ENCODE data around the gene CD52. TPM values are rescaled to one million over a fixed set of nuclear protein-coding genes. Genes with fewer than 3 reads are reported as not detected.
A peak's percentile ranks its signal among the peaks of the same experiment; 100 is the strongest.

CD52 gene
- total RNA-seq, 1 donor from 2014 or later, result not detected

GRCh38 chr1:26353976-26354820, 36.4 kb downstream of the CD52 start, which contains the start of gene CRYBG2:
CRYBG2 (minus strand) TSS chr1:26354130; CDS start chr1:26346657, 7,473 bp downstream.
- Histone ChIP-seq H3K9ac (ENCODE audit: low read depth in 1 of 3, low read length in 3 of 3) (no peak within 1 kb of the TSS), H3K27me3 (ENCODE audit: control insufficient read depth in 3 of 3, insufficient read depth in 3 of 3, low read length in 3 of 3) (peaks cover 21 to 39% (median 21%) of the 10 kb centered on the region in 3 donors), H3K4me3 (ENCODE audit: low read length in 3 of 3) (no peak within 1 kb of the TSS), H3K27ac (ENCODE audit: low read depth, low read length) (no peak within 1 kb of the TSS), H3K36me3 (ENCODE audit: control insufficient read depth in 3 of 3, insufficient read depth in 3 of 3, low read length in 3 of 3) (no peaks in the 10 kb centered on the region), H3K4me1 (ENCODE audit: control insufficient read depth in 3 of 3, insufficient read depth in 3 of 3, low read length in 3 of 3) (no peaks in the 10 kb centered on the region), H3K9me3 (ENCODE audit: control insufficient read depth in 3 of 3, low read length in 3 of 3) (no peaks in the 10 kb centered on the region)

- H3K36me3 ChIP-seq (ENCODE audit: control insufficient read depth in 3 of 3, insufficient read depth in 3 of 3, low read length in 3 of 3), result no peaks in the 10 kb centered on the region
- H3K4me1 ChIP-seq (ENCODE audit: control insufficient read depth in 3 of 3, insufficient read depth in 3 of 3, low read length in 3 of 3), result no peaks in the 10 kb centered on the region
- no peak overlapping the region for H3K9ac ChIP-seq (ENCODE audit: low read depth in 1 of 3, low read length in 3 of 3)
- no peak overlapping the region for H3K27ac ChIP-seq (ENCODE audit: low read depth, low read length)
- peaks cover 25 to 42% (median 29%) of the 10 kb centered on the region in 3 donors for H3K27me3 ChIP-seq (ENCODE audit: control insufficient read depth in 3 of 3, insufficient read depth in 3 of 3, low read length in 3 of 3)
- no peak overlapping the region for H3K4me3 ChIP-seq (ENCODE audit: low read length in 3 of 3)
- H3K9me3 ChIP-seq (ENCODE audit: control insufficient read depth in 3 of 3, low read length in 3 of 3), result no peaks in the 10 kb centered on the region
Observed at GRCh38 chr1:26354972-26355371, 37.2 kb downstream of the CD52 start.

GRCh38 chr1:26356106-26356505, 38.3 kb downstream of the CD52 start:
- Histone ChIP-seq H3K4me1 (ENCODE audit: control insufficient read depth in 3 of 3, insufficient read depth in 3 of 3, low read length in 3 of 3) (peaks cover 4 to 7% (median 6%) of the 10 kb centered on the region in 3 donors), H3K27ac (ENCODE audit: low read depth, low read length) (no peak overlapping the region), H3K9me3 (ENCODE audit: control insufficient read depth in 3 of 3, low read length in 3 of 3) (no peaks in the 10 kb centered on the region), H3K27me3 (ENCODE audit: control insufficient read depth in 3 of 3, insufficient read depth in 3 of 3, low read length in 3 of 3) (peaks cover 36 to 54% (median 41%) of the 10 kb centered on the region in 3 donors), H3K9ac (ENCODE audit: low read depth in 1 of 3, low read length in 3 of 3) (no peak overlapping the region), H3K4me3 (ENCODE audit: low read length in 3 of 3) (no peak overlapping the region), H3K36me3 (ENCODE audit: control insufficient read depth in 3 of 3, insufficient read depth in 3 of 3, low read length in 3 of 3) (no peaks in the 10 kb centered on the region)

- H3K4me3 ChIP-seq (ENCODE audit: low read length in 3 of 3), result no peak overlapping the region
- H3K27me3 ChIP-seq (ENCODE audit: control insufficient read depth in 3 of 3, insufficient read depth in 3 of 3, low read length in 3 of 3), result peaks cover 47 to 64% (median 51%) of the 10 kb centered on the region in 3 donors
- no peaks in the 10 kb centered on the region for H3K36me3 ChIP-seq (ENCODE audit: control insufficient read depth in 3 of 3, insufficient read depth in 3 of 3, low read length in 3 of 3)
- H3K4me1 ChIP-seq (ENCODE audit: control insufficient read depth in 3 of 3, insufficient read depth in 3 of 3, low read length in 3 of 3), result peaks cover 4 to 7% (median 6%) of the 10 kb centered on the region in 3 donors
- H3K27ac ChIP-seq (ENCODE audit: low read depth, low read length), result no peak overlapping the region
- no peaks in the 10 kb centered on the region for H3K9me3 ChIP-seq (ENCODE audit: control insufficient read depth in 3 of 3, low read length in 3 of 3)
- H3K9ac ChIP-seq (ENCODE audit: low read depth in 1 of 3, low read length in 3 of 3), result no peak overlapping the region
Observed at GRCh38 chr1:26357121-26357602, 39.4 kb downstream of the CD52 start.

GRCh38 chr1:26358411-26359384, 40.9 kb downstream of the CD52 start:
- H3K27me3 ChIP-seq (ENCODE audit: control insufficient read depth in 3 of 3, insufficient read depth in 3 of 3, low read length in 3 of 3), result peaks cover 58 to 77% (median 60%) of the 10 kb centered on the region in 3 donors
- no peak overlapping the region for H3K9ac ChIP-seq (ENCODE audit: low read depth in 1 of 3, low read length in 3 of 3)

GRCh38 chr1:26359981-26360806, 42.4 kb downstream of the CD52 start:
- Histone ChIP-seq H3K9me3 (ENCODE audit: control insufficient read depth in 3 of 3, low read length in 3 of 3) (no peaks in the 10 kb centered on the region), H3K27ac (ENCODE audit: low read depth, low read length) (no peak overlapping the region), H3K27me3 (ENCODE audit: control insufficient read depth in 3 of 3, insufficient read depth in 3 of 3, low read length in 3 of 3) (peaks cover 65 to 78% (median 71%) of the 10 kb centered on the region in 3 donors), H3K4me3 (ENCODE audit: low read length in 3 of 3) (peak overlapping the region in 1 of 3 donors; percentile 13), H3K36me3 (ENCODE audit: control insufficient read depth in 3 of 3, insufficient read depth in 3 of 3, low read length in 3 of 3) (no peaks in the 10 kb centered on the region), H3K4me1 (ENCODE audit: control insufficient read depth in 3 of 3, insufficient read depth in 3 of 3, low read length in 3 of 3) (peaks cover 4 to 7% (median 6%) of the 10 kb centered on the region in 3 donors), H3K9ac (ENCODE audit: low read depth in 1 of 3, low read length in 3 of 3) (no peak overlapping the region)

More at GRCh38 chr1:26358411-26359384, 40.9 kb downstream of the CD52 start:
- Histone ChIP-seq H3K36me3 (ENCODE audit: control insufficient read depth in 3 of 3, insufficient read depth in 3 of 3, low read length in 3 of 3) (no peaks in the 10 kb centered on the region), H3K4me1 (ENCODE audit: control insufficient read depth in 3 of 3, insufficient read depth in 3 of 3, low read length in 3 of 3) (peaks cover 4 to 7% (median 6%) of the 10 kb centered on the region in 3 donors), H3K27ac (ENCODE audit: low read depth, low read length) (no peak overlapping the region), H3K9me3 (ENCODE audit: control insufficient read depth in 3 of 3, low read length in 3 of 3) (no peaks in the 10 kb centered on the region), H3K4me3 (ENCODE audit: low read length in 3 of 3) (no peak overlapping the region)

- Histone ChIP-seq H3K9ac (ENCODE audit: low read depth in 1 of 3, low read length in 3 of 3) (no peak overlapping the region), H3K36me3 (ENCODE audit: control insufficient read depth in 3 of 3, insufficient read depth in 3 of 3, low read length in 3 of 3) (no peaks in the 10 kb centered on the region), H3K27me3 (ENCODE audit: control insufficient read depth in 3 of 3, insufficient read depth in 3 of 3, low read length in 3 of 3) (peaks cover 59 to 71% (median 71%) of the 10 kb centered on the region in 3 donors), H3K9me3 (ENCODE audit: control insufficient read depth in 3 of 3, low read length in 3 of 3) (no peaks in the 10 kb centered on the region), H3K4me1 (ENCODE audit: control insufficient read depth in 3 of 3, insufficient read depth in 3 of 3, low read length in 3 of 3) (peaks cover 4 to 7% (median 6%) of the 10 kb centered on the region in 3 donors), H3K4me3 (ENCODE audit: low read length in 3 of 3) (no peak overlapping the region), H3K27ac (ENCODE audit: low read depth, low read length) (no peak overlapping the region)
Observed at GRCh38 chr1:26360807-26361604, 43.2 kb downstream of the CD52 start.

GRCh38 chr1:26361605-26362122, 43.9 kb downstream of the CD52 start:
- Histone ChIP-seq H3K9me3 (ENCODE audit: control insufficient read depth in 3 of 3, low read length in 3 of 3) (no peaks in the 10 kb centered on the region), H3K4me1 (ENCODE audit: control insufficient read depth in 3 of 3, insufficient read depth in 3 of 3, low read length in 3 of 3) (peaks cover 4 to 7% (median 6%) of the 10 kb centered on the region in 3 donors), H3K36me3 (ENCODE audit: control insufficient read depth in 3 of 3, insufficient read depth in 3 of 3, low read length in 3 of 3) (no peaks in the 10 kb centered on the region), H3K9ac (ENCODE audit: low read depth in 1 of 3, low read length in 3 of 3) (no peak overlapping the region), H3K27ac (ENCODE audit: low read depth, low read length) (no peak overlapping the region), H3K27me3 (ENCODE audit: control insufficient read depth in 3 of 3, insufficient read depth in 3 of 3, low read length in 3 of 3) (peaks cover 53 to 66% (median 65%) of the 10 kb centered on the region in 3 donors), H3K4me3 (ENCODE audit: low read length in 3 of 3) (no peak overlapping the region)
